ENCODE data around the gene HS6ST2.

The HS6ST2 gene

GRCh38 chrX:132590350-132591026 is 367.9 kb downstream of the HS6ST2 start:
- no peak for TF ChIP-seq CTCF (IDR thresholded peaks at IDR 0.05; ENCODE audit: control insufficient read depth, insufficient read depth, low read depth, low read length, missing control alignments)
- H3K4me3 ChIP-seq (ENCODE audit: control insufficient read depth, low read depth, low read length) = no peak overlapping the region
- DNase-seq (ENCODE audit: low read depth) = no peak

GRCh38 chrX:132584936-132585335 is 373.5 kb downstream of the HS6ST2 start:
- no peak overlapping the region for H3K4me3 ChIP-seq (ENCODE audit: control insufficient read depth, low read depth, low read length)
- TF ChIP-seq CTCF (IDR thresholded peaks at IDR 0.05; ENCODE audit: control insufficient read depth, insufficient read depth, low read depth, low read length, missing control alignments) = no peak
- DNase-seq (ENCODE audit: low read depth) = no peak

DNA sequence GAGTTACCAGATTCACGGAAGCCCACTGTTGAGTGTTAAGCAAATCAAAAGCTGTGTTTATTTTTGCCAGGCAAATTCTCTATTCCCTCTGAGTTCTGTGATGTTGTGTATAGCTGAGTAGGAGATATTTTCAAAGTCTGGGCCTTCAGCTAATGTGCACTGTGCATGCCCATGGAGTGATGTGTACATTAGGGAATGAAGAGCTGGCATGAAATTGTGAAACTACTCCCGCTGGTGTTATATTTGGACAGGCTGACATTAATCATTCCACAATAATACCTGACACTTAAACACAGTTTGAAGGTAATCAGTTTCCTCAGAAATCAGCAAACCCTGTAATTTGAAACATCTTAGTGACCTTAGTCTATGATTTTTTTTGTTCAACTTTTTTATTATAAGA is 381.5 kb downstream of the HS6ST2 start:
- no peak for DNase-seq (ENCODE audit: low read depth)
- no peak for TF ChIP-seq CTCF (IDR thresholded peaks at IDR 0.05; ENCODE audit: control insufficient read depth, insufficient read depth, low read depth, low read length, missing control alignments)
- no peak overlapping the region for H3K4me3 ChIP-seq (ENCODE audit: control insufficient read depth, low read depth, low read length)
